Progenitor cell of endocrine pancreas (in vitro differentiated cells): ENCODE measurements around the gene ANKRD24. TPM values are rescaled to one million over a fixed set of nuclear protein-coding genes. Genes with fewer than 3 reads are reported as not detected.

Experiments
- DNase-seq: peaks from one replicate; pipeline ENCODE4 v3.0.0; 2021; ENCODE audit warnings: low spot score; ENCODE audit not compliant: unreplicated experiment
- H3K27ac Mint-ChIP-seq: 2 replicates; pipeline ENCODE4 v1.8.0; 2021; ENCODE audit warnings: mild to moderate bottlenecking, moderate library complexity, mixed read lengths
- H3K27me3 Mint-ChIP-seq: 2 replicates; pipeline ENCODE4 v1.8.0; 2021; ENCODE audit warnings: mixed read lengths
- H3K36me3 Mint-ChIP-seq: 2 replicates; pipeline ENCODE4 v1.8.0; 2022; ENCODE audit warnings: mixed read lengths; ENCODE audit not compliant: insufficient read depth
- H3K4me1 Mint-ChIP-seq: 2 replicates; pipeline ENCODE4 v1.8.0; 2021; ENCODE audit warnings: low read depth, mixed read lengths
- H3K4me3 Mint-ChIP-seq: 2 replicates; pipeline ENCODE4 v1.8.0; 2021; ENCODE audit warnings: low read depth, mild to moderate bottlenecking, moderate library complexity, mixed read lengths
- H3K9me3 Mint-ChIP-seq: 2 replicates; pipeline ENCODE4 v1.8.0; 2021; ENCODE audit warnings: low read depth, mixed read lengths
- total RNA-seq: library from RNA; stranded (reverse); gene quantifications from 2 replicates; pipeline ENCODE4 v1.2.1, GENCODE V29; 2021
- TF ChIP-seq, protein P1 (sequence below): fragments of 200-600 bp; sonication (generic); IDR thresholded peaks from one replicate; pipeline ENCODE4 v1.5.0; 2021; ENCODE audit warnings: antibody characterized with exemption, mild to moderate bottlenecking; ENCODE audit not compliant: unreplicated experiment

Gene ANKRD24
- total RNA-seq, 1 donor from 2014 or later, result 1.6 TPM

DNA sequence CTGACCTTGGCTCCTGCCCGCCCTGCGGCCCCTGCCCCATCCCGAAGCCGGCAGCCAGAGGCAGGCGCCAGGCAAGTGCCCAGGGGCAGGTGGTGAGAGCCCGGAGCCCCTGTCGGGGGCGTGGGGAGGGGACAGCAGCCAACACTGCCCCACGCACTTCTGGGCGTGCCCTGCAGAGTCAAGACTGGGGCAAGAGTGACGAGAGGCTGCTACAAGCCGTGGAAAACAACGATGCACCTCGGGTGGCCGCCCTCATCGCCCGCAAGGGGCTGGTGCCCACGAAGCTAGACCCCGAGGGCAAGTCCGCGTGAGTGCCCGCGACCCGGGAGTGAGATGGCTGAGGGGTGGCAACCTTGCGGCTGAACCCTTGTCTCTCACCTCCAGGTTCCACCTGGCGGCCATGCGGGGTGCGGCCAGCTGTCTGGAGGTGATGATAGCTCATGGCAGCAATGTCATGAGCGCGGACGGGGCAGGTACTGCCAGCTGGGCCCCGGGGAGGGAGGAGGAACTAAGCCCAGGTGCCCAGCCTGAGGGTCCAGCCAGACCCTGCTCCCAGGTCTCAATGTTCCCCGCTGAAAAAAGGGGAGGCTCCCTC, 17.3 kb downstream of the ANKRD24 start:
- peaks cover 7% of the 10 kb centered on the region for H3K9me3 Mint-ChIP-seq
- peaks cover 2% of the 10 kb centered on the region for H3K4me1 Mint-ChIP-seq
- TF ChIP-seq, protein P1, sequence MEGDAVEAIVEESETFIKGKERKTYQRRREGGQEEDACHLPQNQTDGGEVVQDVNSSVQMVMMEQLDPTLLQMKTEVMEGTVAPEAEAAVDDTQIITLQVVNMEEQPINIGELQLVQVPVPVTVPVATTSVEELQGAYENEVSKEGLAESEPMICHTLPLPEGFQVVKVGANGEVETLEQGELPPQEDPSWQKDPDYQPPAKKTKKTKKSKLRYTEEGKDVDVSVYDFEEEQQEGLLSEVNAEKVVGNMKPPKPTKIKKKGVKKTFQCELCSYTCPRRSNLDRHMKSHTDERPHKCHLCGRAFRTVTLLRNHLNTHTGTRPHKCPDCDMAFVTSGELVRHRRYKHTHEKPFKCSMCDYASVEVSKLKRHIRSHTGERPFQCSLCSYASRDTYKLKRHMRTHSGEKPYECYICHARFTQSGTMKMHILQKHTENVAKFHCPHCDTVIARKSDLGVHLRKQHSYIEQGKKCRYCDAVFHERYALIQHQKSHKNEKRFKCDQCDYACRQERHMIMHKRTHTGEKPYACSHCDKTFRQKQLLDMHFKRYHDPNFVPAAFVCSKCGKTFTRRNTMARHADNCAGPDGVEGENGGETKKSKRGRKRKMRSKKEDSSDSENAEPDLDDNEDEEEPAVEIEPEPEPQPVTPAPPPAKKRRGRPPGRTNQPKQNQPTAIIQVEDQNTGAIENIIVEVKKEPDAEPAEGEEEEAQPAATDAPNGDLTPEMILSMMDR, result peak; percentile 51
- DNase-seq, result no peak
- H3K27ac Mint-ChIP-seq, result no peak overlapping the region
- no peaks in the 10 kb centered on the region for H3K36me3 Mint-ChIP-seq
- H3K27me3 Mint-ChIP-seq, result peaks cover 81% of the 10 kb centered on the region
- H3K4me3 Mint-ChIP-seq, result no peak overlapping the region

DNA sequence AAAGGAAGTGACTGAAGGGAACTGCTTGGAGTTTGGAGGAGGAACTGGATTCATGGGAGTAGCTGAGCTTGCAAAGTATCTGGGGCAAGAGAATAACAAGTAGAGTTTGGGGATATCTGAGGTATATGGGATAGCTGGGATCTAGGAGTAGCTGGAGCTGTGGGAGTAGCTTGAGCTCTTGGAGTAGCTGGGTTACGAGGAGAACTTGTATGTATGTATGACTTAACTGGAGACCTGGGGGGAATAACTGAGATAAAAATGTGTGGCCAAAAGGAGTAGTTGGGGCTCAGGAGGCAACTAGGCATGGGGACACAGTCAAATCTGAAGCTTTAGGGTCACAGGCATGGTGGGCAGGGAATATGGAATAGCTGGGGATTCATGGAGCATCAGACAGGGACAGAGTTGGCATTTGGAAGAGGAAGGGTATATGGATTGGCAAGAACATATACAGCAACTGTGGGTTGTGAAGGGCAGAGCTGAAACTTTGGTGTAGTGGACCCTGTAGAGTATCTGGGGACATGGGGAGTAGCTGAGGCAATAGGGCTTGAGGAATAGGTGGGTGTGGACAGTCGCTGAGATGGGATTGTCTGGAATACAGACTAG, 18.6 kb downstream of the ANKRD24 start:
- Mint-ChIP-seq H3K4me3 (no peak overlapping the region), H3K27ac (peak overlapping the region; percentile 26), H3K36me3 (no peaks in the 10 kb centered on the region), H3K9me3 (peaks cover 7% of the 10 kb centered on the region), H3K4me1 (peaks cover 2% of the 10 kb centered on the region), H3K27me3 (peaks cover 69% of the 10 kb centered on the region)
- DNase-seq, result no peak
- TF ChIP-seq, protein P1, result no peak

DNA sequence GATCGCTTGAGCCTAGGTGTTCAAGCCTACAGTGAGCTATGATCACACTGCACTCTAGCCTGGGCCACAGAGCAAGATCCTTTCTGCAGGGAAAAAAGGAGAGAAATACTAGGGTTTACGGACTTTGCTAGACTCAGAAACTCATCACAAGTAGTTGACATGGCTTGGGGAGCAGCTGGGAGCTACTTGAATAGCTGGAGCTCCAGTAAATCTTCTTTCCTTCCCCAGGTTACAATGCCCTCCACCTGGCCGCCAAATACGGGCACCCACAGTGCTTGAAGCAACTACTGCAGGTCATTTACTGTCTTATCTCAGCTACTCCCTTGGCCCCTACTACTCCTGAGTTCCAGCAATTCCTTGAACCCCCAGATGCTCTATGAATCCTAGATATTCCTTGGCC, 19.3 kb downstream of the ANKRD24 start:
- H3K27me3 Mint-ChIP-seq, result peaks cover 61% of the 10 kb centered on the region
- no peak overlapping the region for H3K27ac Mint-ChIP-seq
- no peaks in the 10 kb centered on the region for H3K36me3 Mint-ChIP-seq
- DNase-seq, result no peak
- H3K4me1 Mint-ChIP-seq, result peaks cover 2% of the 10 kb centered on the region
- H3K9me3 Mint-ChIP-seq, result peaks cover 7% of the 10 kb centered on the region
- TF ChIP-seq, protein P1, result no peak
- no peak overlapping the region for H3K4me3 Mint-ChIP-seq

DNA sequence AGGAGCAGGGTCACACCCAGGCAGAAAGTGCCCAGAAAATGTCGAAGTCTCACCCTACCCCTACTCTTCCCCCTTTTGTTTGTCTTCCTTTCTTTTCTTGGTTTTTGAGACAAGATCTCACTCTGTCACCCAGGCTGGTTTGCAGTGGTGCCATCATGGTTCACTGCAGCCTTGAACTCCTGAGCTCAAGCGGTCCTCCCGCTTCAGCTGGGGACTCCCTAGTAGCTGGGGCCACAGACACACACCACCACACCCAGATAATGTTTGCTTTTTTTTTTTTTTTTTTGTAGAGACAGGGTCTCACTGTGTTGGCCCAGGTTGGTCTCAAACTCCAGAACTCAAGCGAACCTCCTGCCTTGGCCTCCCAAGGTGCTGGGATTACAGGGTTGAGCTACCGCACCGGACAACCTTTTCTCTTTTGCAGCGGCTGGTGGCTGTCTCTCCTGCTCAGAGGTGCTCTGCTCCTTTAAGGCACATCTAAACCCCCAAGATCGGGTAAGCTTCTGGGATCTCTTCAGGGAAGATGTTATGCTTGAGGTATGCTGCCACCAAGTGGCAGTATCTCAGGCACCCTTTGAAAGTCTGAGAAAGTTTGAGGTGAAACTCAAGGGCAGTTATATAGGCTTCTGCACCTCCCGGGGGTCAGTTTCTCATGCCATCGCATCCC, 24.5 kb downstream of the ANKRD24 start:
- Mint-ChIP-seq H3K27ac (no peak overlapping the region), H3K4me3 (no peak overlapping the region), H3K27me3 (peaks cover 17% of the 10 kb centered on the region), H3K9me3 (no peaks in the 10 kb centered on the region), H3K36me3 (no peaks in the 10 kb centered on the region), H3K4me1 (no peaks in the 10 kb centered on the region)
- TF ChIP-seq, protein P1, result no peak
- DNase-seq, result no peak

DNA sequence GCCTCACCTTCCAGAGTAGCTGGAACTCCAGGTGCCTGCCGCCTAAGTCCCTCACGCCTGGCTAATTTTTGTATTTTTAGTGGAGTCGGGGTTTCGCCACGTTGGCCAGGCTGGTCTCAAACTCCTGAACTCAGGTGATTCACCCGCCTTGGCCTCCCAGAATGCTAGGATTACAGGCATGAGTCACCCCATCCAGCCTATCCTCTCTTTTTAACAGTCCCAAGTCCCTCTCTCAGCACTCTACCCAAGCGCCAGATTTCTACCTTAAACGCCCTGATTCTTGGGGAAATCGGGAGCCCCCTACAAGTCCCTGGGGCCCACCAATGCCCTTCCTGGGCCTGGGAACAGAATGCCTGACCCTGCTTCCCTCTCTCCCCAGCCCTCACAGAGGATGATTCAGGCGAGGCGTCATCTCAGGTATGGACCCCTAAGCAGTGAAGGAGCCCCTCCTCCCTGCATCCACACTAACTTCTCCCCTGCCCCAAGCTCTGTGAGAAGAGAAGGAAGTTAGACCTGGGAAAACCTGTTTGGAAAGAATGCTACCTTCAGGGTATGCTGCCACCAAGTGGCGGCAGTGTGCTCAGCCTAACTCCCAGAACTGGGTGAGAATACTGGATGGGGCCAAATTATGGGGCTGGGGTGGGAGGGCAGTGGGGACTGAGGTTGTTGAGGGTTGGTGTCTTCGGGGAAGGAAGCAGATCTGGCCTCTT, 26.1 kb downstream of the ANKRD24 start:
- H3K4me1 Mint-ChIP-seq, result no peaks in the 10 kb centered on the region
- TF ChIP-seq, protein P1, result peak; percentile 58
- H3K4me3 Mint-ChIP-seq, result no peak overlapping the region
- H3K9me3 Mint-ChIP-seq, result no peaks in the 10 kb centered on the region
- peaks cover 15% of the 10 kb centered on the region for H3K27me3 Mint-ChIP-seq
- no peak overlapping the region for H3K27ac Mint-ChIP-seq
- DNase-seq, result no peak
- H3K36me3 Mint-ChIP-seq, result no peaks in the 10 kb centered on the region
